ENCODE results near the gene A2ML1.
"Not testable (repeated sequence)": the region's sequence is repeated elsewhere in the genome, so short reads cannot be mapped to it uniquely, and the experiment has no call there.

Gene A2ML1

GRCh38 chr12:8911606-8912268, 89.3 kb downstream of the A2ML1 start:
- DNase-seq: no peak

- DNase-seq: peak; percentile 16
These were observed 90.5 kb downstream of the A2ML1 start for GRCh38 chr12:8912914-8913313.

- DNase-seq: peak; percentile 49
These were observed 91.2 kb downstream of the A2ML1 start for GRCh38 chr12:8913702-8914032.

GRCh38 chr12:8914033-8914715, 91.8 kb downstream of the A2ML1 start, which contains the start of gene PHC1:
Gene PHC1, plus strand, starts transcription at chr12:8914509. Its CDS starts 3,169 bp downstream, at chr12:8917678.
- peak; percentile 89 for DNase-seq

GRCh38 chr12:8914716-8915526, 92.5 kb downstream of the A2ML1 start:
- peak; percentile 73 for DNase-seq

- no peak for DNase-seq
These were observed 93.7 kb downstream of the A2ML1 start for GRCh38 chr12:8916154-8916553.

- DNase-seq: no peak
These were observed 94.6 kb downstream of the A2ML1 start for GRCh38 chr12:8917031-8917430.

- DNase-seq: no peak
These were observed 95.3 kb downstream of the A2ML1 start for GRCh38 chr12:8917751-8918150.

GRCh38 chr12:8919643-8920042, 97.2 kb downstream of the A2ML1 start:
- DNase-seq: not testable (repeated sequence)

- DNase-seq: no peak
These were observed 100.1 kb downstream of the A2ML1 start for GRCh38 chr12:8922544-8922943.
